Right hindlimb (tissue), 1 donor: ENCODE data around the gene PCDHGA4.
A peak's percentile ranks its signal among the peaks of the same experiment; 100 is the strongest.
"Not testable (repeated sequence)": the region's sequence is repeated elsewhere in the genome, so short reads cannot be mapped to it uniquely, and the experiment has no call there.

ENCODE experiments used
- DNase-seq: peaks from one replicate; pipeline ENCODE4 v3.0.0-alpha.2; 2018

The PCDHGA4 gene

DNA sequence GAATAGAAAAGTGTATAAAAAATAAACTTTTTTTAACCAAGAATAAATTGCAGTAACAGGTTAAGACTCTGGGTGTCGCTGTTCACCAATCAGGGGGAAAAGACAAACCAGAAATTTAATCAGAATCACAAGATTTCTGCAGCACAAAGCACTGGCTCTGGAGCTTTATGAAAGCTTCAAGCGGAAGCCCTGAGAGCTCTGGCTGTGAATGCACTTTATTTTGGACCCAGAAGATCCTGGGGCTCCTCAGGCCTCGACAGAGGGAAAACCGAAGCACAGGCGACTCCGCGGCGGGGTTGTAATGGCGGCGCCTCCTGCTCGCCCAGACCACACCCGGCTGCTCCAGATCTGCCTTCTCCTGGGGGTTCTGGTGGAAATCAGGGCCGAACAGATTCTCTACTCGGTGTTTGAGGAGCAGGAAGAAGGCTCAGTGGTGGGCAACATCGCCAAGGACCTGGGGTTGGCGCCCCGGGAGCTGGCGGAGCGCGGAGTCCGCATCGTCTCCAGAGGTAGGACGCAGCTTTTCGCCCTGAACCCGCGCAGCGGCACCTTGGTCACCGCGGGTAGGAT, at the start of gene PCDHGA4:
Gene PCDHGA4 (plus strand): TSS at position 122 of the 570 bp plus-strand sequence. CDS start 87 bp downstream, at position 209.
- DNase-seq: no peak

DNA sequence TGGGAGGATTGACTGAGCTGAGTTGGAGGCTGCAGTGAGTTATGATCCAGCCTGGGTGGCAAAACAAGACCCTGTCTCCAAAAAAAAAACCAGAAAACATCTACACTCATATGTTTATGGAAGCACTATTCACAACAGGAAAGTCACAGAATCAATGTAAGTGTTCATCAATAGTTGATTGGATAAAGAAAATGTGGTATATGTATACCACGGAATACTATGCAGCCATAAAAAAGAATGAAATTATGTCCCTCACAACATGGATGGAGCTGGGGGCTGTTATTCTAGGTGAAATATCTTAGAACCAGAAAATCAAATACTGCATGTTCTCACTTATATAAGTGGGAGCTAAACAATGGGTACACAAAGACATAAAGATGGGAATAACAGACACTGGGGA, 48.2 kb upstream of the PCDHGA4 start:
- no peak for DNase-seq

- no peak for DNase-seq
These were observed 41.1 kb upstream of the PCDHGA4 start for GRCh38 chr5:141313711-141314110.

- not testable (repeated sequence) for DNase-seq
These were observed 37.9 kb upstream of the PCDHGA4 start for GRCh38 chr5:141316963-141317362.

GRCh38 chr5:141319202-141319601, 35.6 kb upstream of the PCDHGA4 start:
- DNase-seq: no peak

- DNase-seq: no peak
These were observed 35.1 kb upstream of the PCDHGA4 start for GRCh38 chr5:141319699-141320098.

DNA sequence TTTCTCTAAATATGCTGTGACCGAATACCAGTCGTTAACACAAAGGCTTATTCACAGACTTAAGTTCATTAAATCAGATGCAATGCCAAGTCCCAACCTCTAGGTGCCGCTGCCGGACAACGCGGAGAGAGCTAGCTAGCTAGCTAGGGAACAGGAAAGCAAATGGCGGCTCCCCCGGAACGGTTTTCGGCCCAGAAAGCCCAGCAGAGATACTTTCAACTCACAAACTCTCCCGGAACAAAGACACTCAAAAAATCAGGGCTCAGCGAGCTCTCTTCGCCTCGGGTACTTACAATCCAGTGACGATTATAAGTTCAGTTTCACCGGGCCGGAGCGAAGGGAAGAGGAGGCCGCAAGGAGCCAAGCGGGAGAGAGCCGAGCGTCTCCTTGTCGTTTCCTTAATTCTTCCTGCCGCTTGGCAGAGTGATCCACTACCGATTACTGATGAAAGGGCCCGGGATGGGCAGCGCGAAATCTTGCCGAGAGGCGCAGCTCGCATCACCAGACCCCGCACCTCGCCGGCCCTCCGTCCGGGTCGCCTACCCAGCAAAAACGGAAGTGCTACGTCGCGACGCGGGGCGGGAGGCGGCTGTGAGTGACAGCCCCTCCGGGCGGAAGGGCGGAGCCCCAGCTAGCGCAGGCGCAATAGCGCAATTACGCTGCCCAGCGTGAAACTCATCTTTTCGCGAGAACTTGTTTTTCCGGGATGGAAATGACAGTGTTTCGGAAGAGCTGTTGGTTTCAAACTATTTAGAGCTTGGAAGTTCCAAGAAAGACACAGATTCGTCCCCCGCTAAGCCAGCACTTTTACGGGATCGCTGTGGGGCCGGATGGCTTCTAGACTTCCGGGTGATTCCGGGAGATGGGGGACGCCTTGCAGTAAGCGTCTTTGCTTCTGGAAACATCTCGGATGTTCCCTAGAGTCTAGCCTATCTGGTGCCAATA, 34.3 kb upstream of the PCDHGA4 start, which contains the start of gene TAF7:
Gene TAF7 (minus strand): TSS at position 560 of the 945 bp plus-strand sequence. CDS start 740 bp downstream, outside the sequence.
- DNase-seq: peak; percentile 93

GRCh38 chr5:141322261-141322660, 32.6 kb upstream of the PCDHGA4 start:
- DNase-seq: no peak

GRCh38 chr5:141326088-141326854, 28.6 kb upstream of the PCDHGA4 start:
- peak; percentile 39 for DNase-seq

DNA sequence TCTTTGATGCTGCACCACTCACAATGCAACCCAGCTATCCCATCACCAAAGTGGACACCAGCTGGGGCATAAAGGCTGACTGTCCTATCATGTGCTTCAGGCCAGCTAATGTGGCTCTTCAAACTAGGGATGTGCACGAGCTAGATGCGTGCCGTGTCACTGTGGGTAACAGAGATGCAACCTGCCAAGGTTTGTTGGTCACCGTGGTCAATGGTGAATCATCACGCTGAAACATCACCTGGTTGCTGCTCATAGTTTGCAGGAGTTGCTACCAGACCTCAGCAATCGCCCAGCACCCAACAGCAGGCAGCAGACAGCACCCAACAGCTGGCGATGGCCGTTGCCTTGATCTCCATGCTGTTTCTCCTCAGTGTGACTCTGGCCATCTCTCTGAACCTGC, 26.6 kb upstream of the PCDHGA4 start:
- DNase-seq: no peak

GRCh38 chr5:141330299-141331080, 24.3 kb upstream of the PCDHGA4 start, which contains the start of gene PCDHGA1:
Gene PCDHGA1, plus strand, starts transcription at chr5:141330514.
- DNase-seq: no peak

- not testable (repeated sequence) for DNase-seq
These were observed 22.2 kb upstream of the PCDHGA4 start for GRCh38 chr5:141332571-141332970.

GRCh38 chr5:141338538-141339306, 16.1 kb upstream of the PCDHGA4 start, which contains the start of gene PCDHGA2:
Gene PCDHGA2, plus strand, starts transcription at chr5:141338760.
- DNase-seq: no peak

DNA sequence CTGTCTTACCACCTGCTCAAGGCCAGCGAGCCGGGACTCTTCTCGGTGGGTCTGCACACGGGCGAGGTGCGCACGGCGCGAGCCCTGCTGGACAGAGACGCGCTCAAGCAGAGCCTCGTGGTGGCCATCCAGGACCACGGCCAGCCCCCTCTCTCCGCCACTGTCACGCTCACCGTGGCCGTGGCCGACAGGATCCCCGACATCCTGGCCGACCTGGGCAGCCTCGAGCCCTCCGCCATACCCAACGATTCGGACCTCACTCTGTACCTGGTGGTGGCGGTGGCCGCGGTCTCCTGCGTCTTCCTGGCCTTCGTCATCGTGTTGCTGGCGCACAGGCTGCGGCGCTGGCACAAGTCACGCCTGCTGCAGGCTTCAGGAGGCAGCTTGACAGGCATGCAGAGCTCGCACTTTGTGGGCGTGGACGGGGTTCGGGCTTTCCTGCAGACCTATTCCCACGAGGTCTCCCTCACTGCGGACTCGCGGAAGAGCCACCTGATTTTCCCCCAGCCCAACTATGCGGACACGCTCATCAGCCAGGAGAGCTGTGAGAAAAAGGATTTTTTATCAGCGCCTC, 14.0 kb upstream of the PCDHGA4 start:
- DNase-seq: not testable (repeated sequence)

- no peak for DNase-seq
These were observed 12.0 kb upstream of the PCDHGA4 start for GRCh38 chr5:141342773-141343172.

DNA sequence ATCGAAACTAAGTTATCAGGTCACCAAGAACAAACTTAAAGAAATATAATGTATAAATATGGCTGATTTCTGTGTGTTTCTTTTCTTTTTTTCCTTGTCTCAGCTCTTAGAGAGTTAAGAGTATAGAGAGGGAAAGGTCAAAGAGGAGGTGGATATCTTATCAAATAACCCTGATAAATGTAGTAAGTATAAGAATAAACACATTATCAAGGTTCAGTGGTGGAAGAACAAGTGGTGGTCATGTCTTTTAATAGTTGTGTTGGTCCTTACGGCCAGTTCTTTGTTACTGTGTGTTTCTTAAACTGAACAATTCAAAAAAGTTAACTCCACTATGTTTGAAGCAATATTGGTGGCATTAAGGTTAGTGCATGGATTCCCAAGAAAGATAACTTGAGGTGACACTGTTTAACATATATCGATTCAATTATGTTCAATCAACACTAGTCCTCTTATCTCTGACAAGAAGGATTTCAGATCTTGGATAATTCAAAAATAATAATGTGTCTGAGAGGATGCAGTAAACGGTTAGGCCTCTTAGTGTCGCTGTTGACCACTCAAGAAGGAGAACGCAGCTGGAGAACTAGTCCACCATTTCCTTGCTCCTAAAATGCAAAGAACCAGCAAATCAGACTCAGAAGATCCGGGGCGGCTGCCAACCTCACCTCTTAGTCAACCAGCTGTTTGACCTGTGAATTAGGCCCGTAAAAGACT, 11.4 kb upstream of the PCDHGA4 start, which contains the start of gene PCDHGA3:
Gene PCDHGA3 (plus strand): TSS at position 588 of the 711 bp plus-strand sequence. CDS start 205 bp downstream, outside the sequence.
- DNase-seq: no peak

DNA sequence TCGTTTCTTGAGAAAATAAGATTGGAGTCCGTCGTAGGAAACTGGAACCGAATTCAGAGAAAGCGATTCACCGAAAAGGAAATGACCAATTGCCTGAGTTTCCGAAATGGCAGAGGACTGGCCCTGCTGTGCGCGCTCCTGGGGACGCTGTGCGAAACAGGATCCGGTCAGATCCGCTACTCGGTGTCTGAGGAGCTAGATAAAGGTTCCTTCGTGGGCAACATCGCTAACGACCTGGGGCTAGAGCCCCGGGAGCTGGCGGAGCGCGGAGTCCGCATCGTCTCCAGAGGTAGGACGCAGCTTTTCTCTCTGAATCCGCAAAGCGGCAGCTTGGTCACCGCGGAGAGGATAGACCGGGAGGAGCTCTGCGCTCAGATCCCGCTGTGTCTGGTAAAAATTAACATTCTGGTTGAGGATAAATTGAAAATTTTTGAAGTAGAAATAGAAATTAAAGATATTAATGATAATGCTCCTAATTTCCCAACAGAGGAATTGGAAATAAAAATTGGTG, 10.8 kb upstream of the PCDHGA4 start:
- no peak for DNase-seq

- no peak for DNase-seq
These were observed 9.5 kb upstream of the PCDHGA4 start for GRCh38 chr5:141345327-141345726.

DNA sequence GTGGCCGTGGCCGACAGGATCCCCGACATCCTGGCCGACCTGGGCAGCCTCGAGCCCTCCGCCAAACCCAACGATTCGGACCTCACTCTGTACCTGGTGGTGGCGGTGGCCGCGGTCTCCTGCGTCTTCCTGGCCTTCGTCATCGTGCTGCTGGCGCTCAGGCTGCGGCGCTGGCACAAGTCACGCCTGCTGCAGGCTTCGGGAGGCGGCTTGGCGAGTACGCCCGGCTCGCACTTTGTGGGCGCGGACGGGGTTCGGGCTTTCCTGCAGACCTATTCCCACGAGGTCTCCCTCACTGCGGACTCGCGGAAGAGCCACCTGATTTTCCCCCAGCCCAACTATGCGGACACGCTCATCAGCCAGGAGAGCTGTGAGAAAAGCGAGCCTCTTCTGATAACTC, 8.8 kb upstream of the PCDHGA4 start:
- not testable (repeated sequence) for DNase-seq
